ENCODE measurements around the gene CYB5A.
A peak's percentile ranks its signal among the peaks of the same experiment; 100 is the strongest.
"Not testable (repeated sequence)": the region's sequence is repeated elsewhere in the genome, so short reads cannot be mapped to it uniquely, and the experiment has no call there.

The CYB5A gene, protein sequence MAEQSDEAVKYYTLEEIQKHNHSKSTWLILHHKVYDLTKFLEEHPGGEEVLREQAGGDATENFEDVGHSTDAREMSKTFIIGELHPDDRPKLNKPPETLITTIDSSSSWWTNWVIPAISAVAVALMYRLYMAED

DNA sequence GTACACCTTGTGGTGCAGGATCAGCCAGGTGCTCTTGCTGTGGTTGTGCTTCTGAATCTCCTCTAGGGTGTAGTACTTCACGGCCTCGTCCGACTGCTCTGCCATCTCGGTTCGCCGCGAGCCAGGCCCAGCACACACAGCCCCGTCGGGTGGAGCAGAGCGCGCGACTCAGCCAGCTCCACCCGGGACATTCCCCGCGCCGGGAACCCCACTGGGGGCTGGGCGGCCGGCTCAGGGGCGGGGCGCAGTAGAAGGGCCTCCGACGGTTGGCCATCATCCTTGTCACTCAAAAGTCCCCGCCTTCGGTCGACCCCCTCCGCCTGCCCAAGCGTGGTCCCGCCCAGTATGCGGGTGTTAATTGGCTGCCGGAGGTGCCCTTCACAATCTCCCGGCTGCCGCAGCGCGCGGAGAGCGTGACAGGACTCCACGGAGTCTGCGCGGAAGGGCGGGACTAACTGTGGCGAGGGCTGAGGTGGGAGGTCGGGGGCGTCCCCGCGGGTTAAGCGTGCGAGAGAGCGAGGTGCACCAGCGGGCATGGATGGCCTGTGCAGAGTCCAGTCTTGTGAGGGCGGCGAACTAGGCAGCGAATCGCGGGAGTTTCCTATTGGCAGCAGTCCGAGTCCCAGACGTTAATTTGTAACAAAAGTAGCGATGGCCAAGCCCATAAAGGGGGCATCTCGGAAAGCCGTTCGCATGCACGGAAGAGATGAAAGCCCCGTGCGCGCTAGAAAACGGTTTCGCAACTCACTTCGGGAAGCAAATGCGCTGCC is at the start of gene CYB5A:
Gene CYB5A (minus strand): TSS at position 193 of the 770 bp plus-strand sequence. CDS start 88 bp downstream, at position 105.
- no peaks in the 10 kb centered on the region for H3K27me3 Mint-ChIP-seq

DNA sequence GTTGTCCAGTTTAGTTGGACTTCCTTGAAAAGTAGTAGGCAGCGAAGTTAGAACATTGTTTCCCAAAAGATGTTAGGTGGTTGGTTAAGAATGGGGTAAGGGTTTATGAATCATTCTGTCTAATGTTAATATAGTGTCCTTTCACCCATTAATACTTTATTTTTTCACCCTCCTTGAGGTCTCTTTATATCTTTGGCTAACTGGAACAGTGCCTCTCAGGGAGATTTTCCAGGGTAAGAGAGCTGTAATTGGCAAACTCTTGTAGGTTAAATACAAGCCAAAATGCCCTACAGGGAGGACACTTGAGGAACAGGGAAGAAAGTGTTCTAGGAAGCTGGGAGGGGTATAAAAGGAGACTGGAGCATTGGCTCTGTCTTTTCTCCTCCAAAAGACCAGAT is 46.1 kb upstream of the CYB5A start:
- no peak for ATAC-seq (ENCODE audit: low read depth)
- no peaks in the 10 kb centered on the region for H3K36me3 Mint-ChIP-seq
- H3K4me3 Mint-ChIP-seq = no peak overlapping the region
- no peak for DNase-seq (ENCODE audit: low spot score in 2 of 2)
- no peak overlapping the region for H3K27ac Mint-ChIP-seq
- peaks cover 4% of the 10 kb centered on the region for H3K27me3 Mint-ChIP-seq
- H3K9me3 Mint-ChIP-seq = no peaks in the 10 kb centered on the region
- H3K4me1 Mint-ChIP-seq = peaks cover 11% of the 10 kb centered on the region

More for the DNA sequence above, at the start of gene CYB5A:
- H3K4me3 Mint-ChIP-seq = peak within 1 kb of the TSS; percentile 98
- ATAC-seq (ENCODE audit: low read depth) = peak; percentile 93
- no peaks in the 10 kb centered on the region for H3K36me3 Mint-ChIP-seq
- peaks cover 2% of the 10 kb centered on the region for H3K4me1 Mint-ChIP-seq
- peak within 1 kb of the TSS; percentile 95 for H3K27ac Mint-ChIP-seq
- peaks cover 2% of the 10 kb centered on the region for H3K9me3 Mint-ChIP-seq
- DNase-seq (ENCODE audit: low spot score in 2 of 2) = peak; percentile 99

DNA sequence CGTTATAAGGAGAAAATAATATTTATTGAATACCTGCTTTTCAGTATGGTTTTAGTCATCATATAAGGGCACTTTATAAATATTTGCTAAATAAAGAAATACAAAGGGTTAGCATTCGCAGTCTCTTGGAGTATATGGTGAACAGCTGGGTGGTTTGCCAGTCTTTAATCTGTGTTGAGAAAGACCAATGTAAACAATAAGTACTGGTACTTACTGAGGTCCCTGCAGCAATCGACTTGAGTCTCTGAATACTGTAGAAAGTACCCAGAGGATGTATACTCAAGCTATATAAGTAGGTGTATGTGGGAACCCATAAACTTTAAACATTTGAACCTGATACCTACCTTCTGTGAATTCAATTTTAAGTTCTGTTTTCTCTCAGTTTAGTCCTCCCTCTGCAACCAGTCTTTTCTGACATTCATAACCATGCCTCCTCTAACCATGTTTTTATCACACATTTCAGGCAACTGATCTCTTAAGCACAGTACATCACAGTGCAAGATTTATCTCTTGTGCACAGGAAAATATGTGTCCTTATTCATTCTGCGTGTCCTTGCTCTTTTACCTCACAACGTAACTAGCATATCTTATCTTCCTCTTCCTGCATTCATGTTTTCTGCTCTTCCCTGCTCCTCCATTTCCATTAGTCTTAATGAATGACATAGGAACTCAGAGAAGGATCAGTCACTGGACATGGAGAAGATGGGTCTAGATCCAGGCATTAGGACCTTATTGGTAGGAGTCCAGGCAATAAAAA is 45.6 kb upstream of the CYB5A start:
- Mint-ChIP-seq H3K4me1 (peaks cover 11% of the 10 kb centered on the region), H3K27ac (no peak overlapping the region), H3K4me3 (no peak overlapping the region), H3K27me3 (peaks cover 4% of the 10 kb centered on the region), H3K36me3 (no peaks in the 10 kb centered on the region), H3K9me3 (no peaks in the 10 kb centered on the region)
- ATAC-seq (ENCODE audit: low read depth) (no peak), DNase-seq (ENCODE audit: low spot score in 2 of 2) (no peak)

DNA sequence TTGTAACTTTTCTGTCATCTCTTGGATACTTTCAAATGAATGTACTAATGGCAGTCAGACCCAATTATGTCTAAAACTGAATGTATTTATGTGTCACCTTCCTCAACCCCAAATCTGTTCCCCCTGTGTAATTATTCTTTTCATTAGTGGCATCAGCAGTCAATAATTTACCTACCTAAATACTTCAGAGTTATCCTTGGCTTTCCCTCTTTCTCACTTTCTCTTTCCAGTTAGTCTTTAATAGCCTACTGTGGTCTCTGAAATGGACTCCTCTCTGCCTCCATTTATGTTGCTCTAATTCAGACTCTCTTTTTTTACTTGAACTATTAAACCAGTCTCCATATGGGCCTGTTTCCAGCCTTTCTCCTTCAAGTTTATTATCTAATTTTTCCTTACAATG is 44.9 kb upstream of the CYB5A start:
- Mint-ChIP-seq H3K4me1 (peaks cover 11% of the 10 kb centered on the region), H3K27me3 (peaks cover 4% of the 10 kb centered on the region), H3K4me3 (no peak overlapping the region), H3K36me3 (no peaks in the 10 kb centered on the region), H3K9me3 (no peaks in the 10 kb centered on the region), H3K27ac (no peak overlapping the region)
- ATAC-seq (ENCODE audit: low read depth) (no peak), DNase-seq (ENCODE audit: low spot score in 2 of 2) (no peak)

DNA sequence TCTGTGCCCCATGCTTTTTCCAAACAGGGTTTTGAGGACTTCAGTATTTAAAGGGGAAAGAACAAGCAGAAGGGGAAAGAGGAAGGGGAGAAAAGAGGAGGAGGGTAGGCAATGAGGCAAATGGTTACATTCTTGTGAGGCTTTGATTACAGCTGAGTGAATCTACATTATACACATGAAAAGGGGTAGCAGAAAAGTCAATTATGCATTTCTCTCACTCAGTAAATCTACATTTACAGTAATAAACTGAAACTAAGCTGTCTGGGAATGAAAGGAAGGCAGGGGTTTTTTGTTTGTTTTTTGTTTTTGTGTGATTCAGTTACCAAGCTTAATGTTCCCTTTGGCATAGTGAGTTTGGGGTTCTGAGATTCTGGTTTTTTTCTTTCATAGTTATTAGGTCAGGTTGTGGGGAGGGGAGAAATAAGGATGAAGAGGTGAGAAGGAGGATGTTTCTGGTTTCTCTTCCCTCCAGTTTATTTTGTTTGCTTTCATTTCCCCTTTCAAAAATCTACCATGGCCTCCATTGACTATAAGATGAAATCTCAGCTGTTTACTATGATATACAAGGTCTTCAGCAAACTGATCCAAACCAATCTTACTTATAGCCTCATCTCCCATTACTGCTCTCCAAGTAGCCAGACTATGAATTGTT is 42.6 kb upstream of the CYB5A start:
- peak; percentile 95 for ATAC-seq (ENCODE audit: low read depth)
- Mint-ChIP-seq H3K27ac (peak overlapping the region; percentile 67), H3K27me3 (peaks cover 4% of the 10 kb centered on the region), H3K4me1 (peaks cover 11% of the 10 kb centered on the region), H3K36me3 (no peaks in the 10 kb centered on the region), H3K4me3 (no peak overlapping the region), H3K9me3 (no peaks in the 10 kb centered on the region)
- peak in 1 of 2 donors; percentile 8 for DNase-seq (ENCODE audit: low spot score in 2 of 2)

DNA sequence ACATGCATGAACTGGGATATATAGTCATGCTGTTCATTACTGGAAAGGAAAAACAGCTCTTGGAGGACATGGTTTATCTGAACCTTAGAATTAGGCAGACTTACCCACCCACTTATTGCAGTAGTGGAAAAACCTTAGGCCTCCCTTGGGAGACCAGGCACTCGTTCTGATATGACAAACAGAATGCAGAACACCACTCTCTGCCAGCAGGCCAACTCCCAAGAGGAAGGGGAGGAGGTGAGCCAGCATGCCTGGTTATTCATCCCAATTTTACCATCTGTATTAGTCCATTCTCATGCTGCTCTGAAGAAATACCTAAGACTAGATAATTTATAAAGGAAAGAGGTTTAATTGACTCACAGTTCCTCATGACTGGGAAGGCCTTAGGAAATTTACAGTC is 41.3 kb upstream of the CYB5A start:
- no peak for DNase-seq (ENCODE audit: low spot score in 2 of 2)
- no peak for ATAC-seq (ENCODE audit: low read depth)
- Mint-ChIP-seq H3K4me1 (peaks cover 11% of the 10 kb centered on the region), H3K27ac (no peak overlapping the region), H3K36me3 (no peaks in the 10 kb centered on the region), H3K4me3 (no peak overlapping the region), H3K27me3 (peaks cover 4% of the 10 kb centered on the region), H3K9me3 (no peaks in the 10 kb centered on the region)

DNA sequence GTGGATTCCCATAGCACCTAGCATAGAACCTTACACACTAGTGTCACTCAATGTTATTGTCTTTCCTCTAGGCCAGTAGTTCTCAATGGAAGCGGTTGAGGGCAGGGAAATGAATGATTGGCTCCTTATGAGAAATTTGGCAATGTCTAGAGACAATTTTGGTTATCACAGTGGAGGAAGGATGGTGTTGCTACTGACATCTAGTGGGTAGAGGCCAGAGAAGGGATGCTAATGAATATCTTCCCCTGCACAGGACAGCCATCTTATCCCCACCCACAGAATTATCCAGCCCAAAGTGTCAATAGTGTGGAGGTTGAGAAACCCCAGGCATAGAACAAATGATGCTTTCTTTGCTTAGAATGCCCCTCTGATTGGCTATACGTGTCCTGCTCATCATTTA is 39.6 kb upstream of the CYB5A start:
- no peak for DNase-seq (ENCODE audit: low spot score in 2 of 2)
- Mint-ChIP-seq H3K9me3 (no peaks in the 10 kb centered on the region), H3K27me3 (peaks cover 2% of the 10 kb centered on the region), H3K27ac (no peak overlapping the region), H3K4me1 (peaks cover 11% of the 10 kb centered on the region), H3K36me3 (no peaks in the 10 kb centered on the region), H3K4me3 (no peak overlapping the region)
- ATAC-seq (ENCODE audit: low read depth) = no peak

DNA sequence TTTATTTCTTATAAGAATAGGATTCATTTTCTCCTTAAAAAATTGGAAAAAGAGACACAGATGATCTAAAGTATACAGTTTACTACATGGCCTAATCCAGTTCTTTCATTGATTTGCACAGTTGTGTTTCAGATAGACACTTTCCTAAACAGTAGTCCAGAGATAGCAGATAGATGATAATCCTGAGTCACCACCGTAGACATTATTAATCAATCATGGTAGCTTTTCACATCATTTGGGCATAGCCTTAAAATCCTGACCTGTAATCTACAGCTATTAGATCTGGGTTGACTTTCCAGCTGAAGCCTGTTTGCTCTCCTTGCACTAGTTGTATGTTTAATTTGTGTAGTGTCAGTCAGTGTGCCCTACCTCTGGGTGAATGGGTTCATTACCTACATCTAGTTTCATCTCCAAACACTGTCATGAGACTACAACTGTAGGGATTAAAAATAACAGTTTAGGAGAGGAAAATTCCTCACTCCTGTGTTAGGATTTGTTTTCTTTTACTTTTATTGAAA is 38.0 kb upstream of the CYB5A start:
- ATAC-seq (ENCODE audit: low read depth) (no peak), DNase-seq (ENCODE audit: low spot score in 2 of 2) (no peak)
- no peak overlapping the region for H3K27ac Mint-ChIP-seq
- peaks cover 8% of the 10 kb centered on the region for H3K4me1 Mint-ChIP-seq
- H3K9me3 Mint-ChIP-seq = no peaks in the 10 kb centered on the region
- H3K4me3 Mint-ChIP-seq = no peak overlapping the region
- peaks cover 2% of the 10 kb centered on the region for H3K27me3 Mint-ChIP-seq
- no peaks in the 10 kb centered on the region for H3K36me3 Mint-ChIP-seq

DNA sequence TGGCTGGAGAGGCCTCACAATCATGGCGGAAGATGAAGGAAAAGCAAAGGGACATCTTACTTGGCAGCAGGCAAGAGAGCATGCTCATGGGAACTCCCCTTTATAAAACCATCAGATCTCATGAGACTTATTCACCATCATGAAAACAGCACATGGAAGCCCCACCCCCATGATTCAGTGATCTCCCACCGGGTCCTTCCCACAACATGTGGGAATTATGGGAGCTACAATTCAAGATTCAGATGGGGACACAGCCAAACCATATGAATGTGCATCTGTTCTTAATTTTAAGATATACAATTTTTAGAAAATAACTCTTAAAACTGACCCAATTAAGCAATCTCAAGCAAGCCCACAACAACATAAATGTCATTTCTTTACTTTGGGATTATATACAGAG is 36.4 kb upstream of the CYB5A start:
- no peak overlapping the region for H3K27ac Mint-ChIP-seq
- H3K4me3 Mint-ChIP-seq = no peak overlapping the region
- no peaks in the 10 kb centered on the region for H3K36me3 Mint-ChIP-seq
- ATAC-seq (ENCODE audit: low read depth) (no peak), DNase-seq (ENCODE audit: low spot score in 2 of 2) (no peak)
- H3K9me3 Mint-ChIP-seq = no peaks in the 10 kb centered on the region
- H3K4me1 Mint-ChIP-seq = no peaks in the 10 kb centered on the region
- H3K27me3 Mint-ChIP-seq = peaks cover 2% of the 10 kb centered on the region

DNA sequence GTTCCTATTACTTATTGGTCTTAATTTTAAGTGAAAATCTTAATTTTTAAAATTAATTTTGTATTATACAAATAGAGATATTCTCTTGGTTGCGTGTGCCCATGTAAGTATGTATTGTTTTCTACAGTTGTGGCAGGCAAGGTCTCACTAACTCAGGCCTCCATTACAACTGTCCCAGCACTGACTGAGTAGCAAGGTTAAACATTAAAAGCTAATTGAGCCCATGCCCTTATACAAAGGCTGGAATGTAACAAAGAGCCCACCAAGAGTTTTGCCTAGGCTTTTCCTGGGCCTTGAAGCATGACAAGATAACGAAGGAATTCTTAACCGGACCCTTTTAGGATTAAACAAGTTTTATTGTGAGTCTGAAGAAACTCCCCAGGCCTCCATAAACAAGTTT is 35.0 kb upstream of the CYB5A start:
- not testable (repeated sequence) for H3K4me1 Mint-ChIP-seq; H3K36me3 Mint-ChIP-seq; H3K4me3 Mint-ChIP-seq; H3K9me3 Mint-ChIP-seq; ATAC-seq (ENCODE audit: low read depth); H3K27ac Mint-ChIP-seq; H3K27me3 Mint-ChIP-seq; DNase-seq (ENCODE audit: low spot score in 2 of 2)

DNA sequence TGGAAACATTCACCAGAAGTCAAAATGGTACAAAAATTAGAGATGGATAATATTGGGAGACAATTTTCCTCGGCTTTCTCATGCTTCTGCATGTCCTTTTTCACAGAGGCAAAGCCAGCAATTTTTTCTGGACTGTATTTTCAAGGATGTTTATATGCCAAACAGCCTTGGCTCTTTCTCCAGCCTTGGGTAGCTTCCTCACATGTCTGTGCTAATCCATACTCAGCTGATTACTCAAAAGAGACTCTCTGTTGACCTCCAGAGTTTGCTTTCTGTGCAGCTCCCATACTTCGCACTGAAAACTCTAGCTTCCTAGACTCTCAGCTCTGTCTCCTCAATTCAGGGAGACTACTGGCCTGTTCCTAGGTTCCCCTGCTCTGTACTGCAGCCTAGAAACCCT is 34.5 kb upstream of the CYB5A start:
- H3K4me1 Mint-ChIP-seq = no peaks in the 10 kb centered on the region
- DNase-seq (ENCODE audit: low spot score in 2 of 2) (no peak), ATAC-seq (ENCODE audit: low read depth) (no peak)
- no peak overlapping the region for H3K4me3 Mint-ChIP-seq
- H3K36me3 Mint-ChIP-seq = no peaks in the 10 kb centered on the region
- H3K27me3 Mint-ChIP-seq = peaks cover 2% of the 10 kb centered on the region
- H3K9me3 Mint-ChIP-seq = no peaks in the 10 kb centered on the region
- no peak overlapping the region for H3K27ac Mint-ChIP-seq

DNA sequence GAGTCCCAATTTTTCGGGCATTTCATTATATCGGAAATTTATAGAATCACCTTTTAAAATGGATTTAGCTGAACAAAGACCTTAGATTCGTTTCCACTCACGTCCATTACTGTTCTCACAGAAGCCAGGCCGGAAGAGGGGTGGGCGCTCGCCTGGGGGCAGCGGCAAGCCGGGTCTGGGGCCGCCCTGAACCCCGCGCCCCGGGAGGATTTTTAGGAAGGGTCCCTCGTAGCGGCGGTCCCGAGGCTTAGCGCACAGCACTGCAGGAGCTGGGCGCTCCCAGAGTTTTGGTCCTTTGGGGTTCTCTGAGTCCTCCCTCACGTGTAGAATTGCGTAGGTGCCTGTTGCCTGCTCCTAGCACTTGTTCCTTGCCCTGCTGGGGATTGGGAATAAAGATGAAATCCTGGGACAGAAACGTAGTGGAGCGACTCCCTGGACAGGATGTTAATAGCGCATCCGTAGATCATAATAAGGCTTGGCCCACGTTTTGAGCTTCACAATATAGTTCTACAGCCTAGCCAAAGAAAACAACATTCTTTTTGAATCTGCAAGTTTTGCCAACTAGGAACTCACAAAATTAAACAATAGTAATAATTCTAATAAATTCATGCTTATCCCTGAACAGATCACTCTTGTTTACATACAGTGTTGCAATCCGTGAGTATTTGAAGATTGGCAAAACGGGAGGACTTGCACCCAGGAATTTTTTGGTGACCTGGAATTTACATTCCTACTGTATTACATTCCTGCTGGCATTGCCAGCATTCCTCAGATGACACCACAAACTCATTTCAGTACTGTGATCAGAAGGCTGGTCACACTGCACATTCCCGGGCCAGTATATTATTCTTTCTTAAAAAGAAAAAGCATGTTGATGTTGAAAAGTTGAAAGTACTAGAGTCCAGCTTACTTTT is 24.8 kb upstream of the CYB5A start:
- no peaks in the 10 kb centered on the region for H3K36me3 Mint-ChIP-seq
- no peak for DNase-seq (ENCODE audit: low spot score in 2 of 2)
- no peak overlapping the region for H3K4me3 Mint-ChIP-seq
- H3K9me3 Mint-ChIP-seq = no peaks in the 10 kb centered on the region
- no peak for ATAC-seq (ENCODE audit: low read depth)
- H3K27ac Mint-ChIP-seq = no peak overlapping the region
- peaks cover 3% of the 10 kb centered on the region for H3K4me1 Mint-ChIP-seq
- H3K27me3 Mint-ChIP-seq = peaks cover 8% of the 10 kb centered on the region

Data from memory B cell (primary cell).